ENCODE data around the gene CFAP61. TPM values are rescaled to one million over a fixed set of nuclear protein-coding genes. Genes with fewer than 3 reads are reported as not detected.

CFAP61 gene
- total RNA-seq, 1 experiment from 2014 or later, result not detected

GRCh38 chr20:20137851-20138250 lies 85.5 kb downstream of the CFAP61 start:
- no TSS peak for BruUV-seq (replicated peaks)
- Histone ChIP-seq H3K27me3 (ENCODE audit: low read length) (peaks cover 34% of the 10 kb centered on the region), H3K27ac (ENCODE audit: low read length) (no peak overlapping the region), H3F3A (ENCODE audit: low read length, unreplicated experiment) (no peaks in the 10 kb centered on the region), H3K4me3 (ENCODE audit: low read length) (no peak overlapping the region), H4K20me1 (ENCODE audit: low read length) (no peaks in the 10 kb centered on the region), H3K4me1 (ENCODE audit: insufficient read depth, low read length) (no peaks in the 10 kb centered on the region), H3K4me2 (ENCODE audit: low read length) (no peak overlapping the region), H3K9me3 (ENCODE audit: low read length) (no peaks in the 10 kb centered on the region), H3K9ac (ENCODE audit: low read length) (no peak overlapping the region), H3K9me2 (replicated peaks; ENCODE audit: low read length) (no peaks in the 10 kb centered on the region), H2AFZ (ENCODE audit: low read length) (no peak overlapping the region), H3K79me2 (ENCODE audit: low read length) (no peaks in the 10 kb centered on the region), H3K36me3 (ENCODE audit: low read depth, low read length) (no peaks in the 10 kb centered on the region)
- TF ChIP-seq CTCF (conservative IDR thresholded peaks at IDR 0.05; ENCODE audit: low read depth, low read length) (no peak), EZH2phosphoT487 (IDR thresholded peaks at IDR 0.05; ENCODE audit: borderline replicate concordance, low read length) (no peak), EZH2 (IDR thresholded peaks at IDR 0.05; ENCODE audit: low read length, unreplicated experiment) (no peak)
- ATAC-seq, result no peak
- POLR2A ChIA-PET (ENCODE audit: unreplicated experiment), result no interaction called here
- CTCF ChIA-PET, result no interaction called here
- intact Hi-C loops (cut with micrococcal nuclease), result no loop called here
- no peak for DNase-seq

- H3K4me1 ChIP-seq (ENCODE audit: insufficient read depth, low read length), result no peaks in the 10 kb centered on the region
- H3K27me3 ChIP-seq (ENCODE audit: low read length), result peaks cover 40% of the 10 kb centered on the region
- H3K27ac ChIP-seq (ENCODE audit: low read length), result no peak overlapping the region
- POLR2A ChIA-PET (ENCODE audit: unreplicated experiment), result no interaction called here
- no peaks in the 10 kb centered on the region for H3K9me2 ChIP-seq (replicated peaks; ENCODE audit: low read length)
- no peaks in the 10 kb centered on the region for H4K20me1 ChIP-seq (ENCODE audit: low read length)
- DNase-seq (no peak), ATAC-seq (no peak)
- H3K4me3 ChIP-seq (ENCODE audit: low read length), result no peak overlapping the region
- no peak overlapping the region for H3K4me2 ChIP-seq (ENCODE audit: low read length)
- H3K79me2 ChIP-seq (ENCODE audit: low read length), result no peaks in the 10 kb centered on the region
- H3K36me3 ChIP-seq (ENCODE audit: low read depth, low read length), result no peaks in the 10 kb centered on the region
- H3K9ac ChIP-seq (ENCODE audit: low read length), result no peak overlapping the region
- no peak for TF ChIP-seq EZH2phosphoT487 (IDR thresholded peaks at IDR 0.05; ENCODE audit: borderline replicate concordance, low read length)
- no peak for TF ChIP-seq CTCF (conservative IDR thresholded peaks at IDR 0.05; ENCODE audit: low read depth, low read length)
- TF ChIP-seq EZH2 (IDR thresholded peaks at IDR 0.05; ENCODE audit: low read length, unreplicated experiment), result no peak
- intact Hi-C loops (cut with micrococcal nuclease), result no loop called here
- H3K9me3 ChIP-seq (ENCODE audit: low read length), result no peaks in the 10 kb centered on the region
- no TSS peak for BruUV-seq (replicated peaks)
- no peaks in the 10 kb centered on the region for H3F3A ChIP-seq (ENCODE audit: low read length, unreplicated experiment)
- H2AFZ ChIP-seq (ENCODE audit: low read length), result no peak overlapping the region
- CTCF ChIA-PET, result no interaction called here
These were observed 86.2 kb downstream of the CFAP61 start for GRCh38 chr20:20138301-20139064.

- Histone ChIP-seq H3K36me3 (ENCODE audit: low read depth, low read length) (no peaks in the 10 kb centered on the region), H3K27me3 (ENCODE audit: low read length) (peaks cover 50% of the 10 kb centered on the region), H3F3A (ENCODE audit: low read length, unreplicated experiment) (no peaks in the 10 kb centered on the region), H3K4me2 (ENCODE audit: low read length) (no peak overlapping the region), H3K27ac (ENCODE audit: low read length) (no peak overlapping the region), H3K4me3 (ENCODE audit: low read length) (no peak overlapping the region), H2AFZ (ENCODE audit: low read length) (no peak overlapping the region), H3K9me2 (replicated peaks; ENCODE audit: low read length) (no peaks in the 10 kb centered on the region), H3K9ac (ENCODE audit: low read length) (no peak overlapping the region), H3K9me3 (ENCODE audit: low read length) (no peaks in the 10 kb centered on the region), H3K79me2 (ENCODE audit: low read length) (no peaks in the 10 kb centered on the region), H3K4me1 (ENCODE audit: insufficient read depth, low read length) (no peaks in the 10 kb centered on the region), H4K20me1 (ENCODE audit: low read length) (no peaks in the 10 kb centered on the region)
- CTCF ChIA-PET, result no interaction called here
- no TSS peak for BruUV-seq (replicated peaks)
- ATAC-seq (no peak), DNase-seq (no peak)
- intact Hi-C loops (cut with micrococcal nuclease), result no loop called here
- TF ChIP-seq CTCF (conservative IDR thresholded peaks at IDR 0.05; ENCODE audit: low read depth, low read length) (no peak), EZH2phosphoT487 (IDR thresholded peaks at IDR 0.05; ENCODE audit: borderline replicate concordance, low read length) (no peak), EZH2 (IDR thresholded peaks at IDR 0.05; ENCODE audit: low read length, unreplicated experiment) (no peak)
- POLR2A ChIA-PET (ENCODE audit: unreplicated experiment), result no interaction called here
These were observed 87.1 kb downstream of the CFAP61 start for GRCh38 chr20:20139403-20139802.
